ENCODE measurements around the gene SLC25A21. TPM values are rescaled to one million over a fixed set of nuclear protein-coding genes. Genes with fewer than 3 reads are reported as not detected.
A peak's percentile ranks its signal among the peaks of the same experiment; 100 is the strongest.

Gene SLC25A21
- total RNA-seq, 1 donor from 2014 or later, result 1.2 TPM

- Mint-ChIP-seq H3K4me1 (ENCODE audit: unreplicated experiment) (peaks cover 9% of the 10 kb centered on the region), H3K27me3 (ENCODE audit: unreplicated experiment) (peaks cover 3% of the 10 kb centered on the region), H3K36me3 (ENCODE audit: low read depth, unreplicated experiment) (no peaks in the 10 kb centered on the region), H3K27ac (ENCODE audit: unreplicated experiment) (no peak overlapping the region), H3K9me3 (ENCODE audit: unreplicated experiment) (no peaks in the 10 kb centered on the region), H3K4me3 (ENCODE audit: unreplicated experiment) (no peak overlapping the region)
- TF ChIP-seq CTCF (IDR thresholded peaks at IDR 0.05; ENCODE audit: unreplicated experiment), result no peak
- DNase-seq (ENCODE audit: low spot score), result no peak
Measured at GRCh38 chr14:36672095-36672494, 500.3 kb downstream of the SLC25A21 start.

GRCh38 chr14:36671149-36671548, 501.3 kb downstream of the SLC25A21 start:
- DNase-seq (ENCODE audit: low spot score), result no peak
- Mint-ChIP-seq H3K36me3 (ENCODE audit: low read depth, unreplicated experiment) (no peaks in the 10 kb centered on the region), H3K4me1 (ENCODE audit: unreplicated experiment) (peaks cover 6% of the 10 kb centered on the region), H3K27me3 (ENCODE audit: unreplicated experiment) (peaks cover 3% of the 10 kb centered on the region), H3K9me3 (ENCODE audit: unreplicated experiment) (no peaks in the 10 kb centered on the region), H3K27ac (ENCODE audit: unreplicated experiment) (no peak overlapping the region), H3K4me3 (ENCODE audit: unreplicated experiment) (no peak overlapping the region)
- TF ChIP-seq CTCF (IDR thresholded peaks at IDR 0.05; ENCODE audit: unreplicated experiment), result no peak

- Mint-ChIP-seq H3K27ac (ENCODE audit: unreplicated experiment) (no peak overlapping the region), H3K4me3 (ENCODE audit: unreplicated experiment) (no peak overlapping the region), H3K9me3 (ENCODE audit: unreplicated experiment) (no peaks in the 10 kb centered on the region), H3K27me3 (ENCODE audit: unreplicated experiment) (peaks cover 15% of the 10 kb centered on the region), H3K4me1 (ENCODE audit: unreplicated experiment) (peaks cover 21% of the 10 kb centered on the region), H3K36me3 (ENCODE audit: low read depth, unreplicated experiment) (no peaks in the 10 kb centered on the region)
- TF ChIP-seq CTCF (IDR thresholded peaks at IDR 0.05; ENCODE audit: unreplicated experiment), result no peak
- DNase-seq (ENCODE audit: low spot score), result no peak
Measured at GRCh38 chr14:36667679-36668078, 504.7 kb downstream of the SLC25A21 start.

- no peaks in the 10 kb centered on the region for H3K36me3 Mint-ChIP-seq (ENCODE audit: low read depth, unreplicated experiment)
- no peaks in the 10 kb centered on the region for H3K9me3 Mint-ChIP-seq (ENCODE audit: unreplicated experiment)
- DNase-seq (ENCODE audit: low spot score), result peak; percentile 41
- H3K4me1 Mint-ChIP-seq (ENCODE audit: unreplicated experiment), result peaks cover 28% of the 10 kb centered on the region
- peaks cover 17% of the 10 kb centered on the region for H3K27me3 Mint-ChIP-seq (ENCODE audit: unreplicated experiment)
- peak overlapping the region; percentile 67 for H3K4me3 Mint-ChIP-seq (ENCODE audit: unreplicated experiment)
- no peak overlapping the region for H3K27ac Mint-ChIP-seq (ENCODE audit: unreplicated experiment)
- no peak for TF ChIP-seq CTCF (IDR thresholded peaks at IDR 0.05; ENCODE audit: unreplicated experiment)
Measured at GRCh38 chr14:36666416-36667206, 505.8 kb downstream of the SLC25A21 start.

GRCh38 chr14:36665887-36666415, 506.5 kb downstream of the SLC25A21 start:
- no peak overlapping the region for H3K27ac Mint-ChIP-seq (ENCODE audit: unreplicated experiment)
- H3K4me3 Mint-ChIP-seq (ENCODE audit: unreplicated experiment), result no peak overlapping the region
- peaks cover 22% of the 10 kb centered on the region for H3K27me3 Mint-ChIP-seq (ENCODE audit: unreplicated experiment)
- no peaks in the 10 kb centered on the region for H3K36me3 Mint-ChIP-seq (ENCODE audit: low read depth, unreplicated experiment)
- no peaks in the 10 kb centered on the region for H3K9me3 Mint-ChIP-seq (ENCODE audit: unreplicated experiment)
- peaks cover 34% of the 10 kb centered on the region for H3K4me1 Mint-ChIP-seq (ENCODE audit: unreplicated experiment)
- DNase-seq (ENCODE audit: low spot score), result no peak
- no peak for TF ChIP-seq CTCF (IDR thresholded peaks at IDR 0.05; ENCODE audit: unreplicated experiment)

Measured in endothelial cell (in vitro differentiated cells).